GM19395 (cell line): ENCODE results near the gene OSGEP.
"Not testable (repeated sequence)": the region's sequence is repeated elsewhere in the genome, so short reads cannot be mapped to it uniquely, and the experiment has no call there.

Experiments
- ATAC-seq: cut with Tn5 transposase; IDR thresholded peaks from one replicate; pipeline ENCODE4 v1.9.1; 2021; ENCODE audit warnings: mild to moderate bottlenecking, moderate library complexity; ENCODE audit not compliant: unreplicated experiment

Gene OSGEP

DNA sequence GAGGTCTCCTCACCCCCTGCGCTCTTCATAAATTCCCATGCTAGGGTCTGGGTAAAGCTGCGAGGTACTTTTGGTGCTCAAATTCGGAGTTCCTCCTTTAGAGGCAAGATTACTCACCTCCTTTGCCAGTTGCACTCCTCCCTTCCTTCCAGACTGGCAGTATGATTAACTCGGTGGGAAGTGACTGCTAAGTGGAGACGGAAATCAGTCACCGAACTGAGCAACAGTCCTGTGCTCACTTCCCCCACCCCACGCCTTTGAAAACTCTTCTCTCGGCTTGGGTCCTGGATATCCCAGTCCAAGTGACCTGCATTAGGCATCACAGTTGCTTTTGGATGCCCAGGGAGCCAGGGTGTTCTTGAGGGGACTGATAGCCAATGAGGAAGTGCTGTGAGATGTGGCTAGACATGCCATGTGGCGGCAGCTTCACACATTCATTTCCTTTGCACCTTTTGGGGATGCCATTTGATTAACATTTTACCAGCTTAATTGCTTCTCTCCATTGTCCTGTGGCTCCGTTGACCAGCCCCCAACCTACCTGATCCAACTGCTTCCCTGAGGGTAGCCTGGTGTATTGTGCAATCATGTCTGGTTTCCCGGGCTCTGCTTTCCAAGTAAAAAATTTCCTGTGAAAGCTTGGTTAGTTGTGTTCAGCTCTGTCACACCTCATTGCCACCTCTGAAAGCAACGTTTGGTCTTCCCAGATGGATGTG, 15.4 kb upstream of the OSGEP start:
- peak; percentile 43 for ATAC-seq

GRCh38 chr14:20469242-20469889, 14.8 kb upstream of the OSGEP start, which contains the start of gene PNP:
Gene PNP (plus strand): TSS chr14:20469406. CDS start chr14:20469525, 119 bp downstream.
- peak; percentile 94 for ATAC-seq

DNA sequence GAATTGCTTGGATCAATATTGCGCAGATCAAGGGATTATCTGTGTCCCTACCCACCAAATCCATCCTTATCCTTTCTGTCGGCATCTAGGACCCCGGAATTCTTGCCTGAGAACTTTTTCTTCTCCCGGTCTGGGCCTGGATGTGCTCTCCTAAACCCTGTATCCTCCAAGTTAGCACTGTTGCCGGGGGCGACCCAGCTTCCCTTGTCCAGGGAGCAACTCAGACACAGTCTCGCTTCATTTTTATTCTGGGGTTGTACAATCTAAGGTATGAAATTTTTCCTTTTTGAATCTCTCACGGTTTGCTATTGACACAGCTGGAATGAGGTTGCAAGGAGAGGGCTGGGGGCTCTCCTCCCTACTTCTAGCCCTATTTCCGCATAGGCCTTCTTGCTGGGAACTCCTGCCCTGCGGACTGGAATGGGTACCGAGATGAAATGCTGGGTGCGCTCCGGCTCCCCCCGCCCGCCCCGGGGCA, 14.2 kb upstream of the OSGEP start:
- ATAC-seq, result no peak

DNA sequence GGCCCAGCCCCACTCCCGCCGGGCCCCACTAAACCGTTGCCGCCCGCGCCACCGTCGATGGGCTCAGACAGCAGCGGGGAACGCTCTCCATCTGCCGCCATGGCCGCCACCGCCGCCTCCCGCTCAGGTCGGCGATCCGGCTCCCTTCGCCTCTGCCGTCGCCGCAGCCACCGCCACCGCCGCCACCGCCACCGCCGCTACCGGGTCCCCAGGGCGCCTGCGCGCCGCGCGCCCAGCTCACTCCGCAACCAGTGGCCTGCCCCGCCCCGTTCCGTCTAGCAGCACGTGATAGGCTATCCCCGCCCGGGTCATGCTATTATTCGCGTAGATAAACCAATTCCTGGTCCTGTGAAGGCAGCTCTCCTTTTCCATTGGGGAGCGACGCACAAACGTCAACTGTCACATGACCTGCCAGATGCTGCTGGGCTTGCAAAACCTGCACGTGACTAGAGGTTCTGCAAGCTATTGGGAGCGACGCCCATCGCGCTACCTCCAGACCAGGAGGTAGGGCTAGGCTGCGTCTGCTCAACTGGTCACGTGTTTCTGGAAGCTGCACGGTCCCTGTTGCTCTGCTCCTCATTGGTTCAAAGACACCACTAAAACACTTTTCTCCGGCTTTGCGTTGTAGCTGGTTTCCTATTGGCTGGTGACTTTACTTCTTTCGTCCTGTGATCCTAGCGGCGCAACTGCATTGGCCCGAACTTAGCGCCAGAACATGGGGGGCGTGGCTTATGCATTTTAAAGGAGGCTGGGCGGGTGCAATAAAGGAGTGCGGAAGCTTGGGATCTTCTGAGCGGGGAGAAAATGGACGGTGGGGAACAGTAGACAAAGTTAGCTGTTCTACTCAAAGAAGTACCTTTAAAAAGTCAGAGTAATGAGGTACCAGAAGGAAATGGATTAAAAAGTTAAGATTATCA, 6.9 kb upstream of the OSGEP start, which contains the start of gene PIP4P1:
PIP4P1 (minus strand) TSS at position 210 of the 917 bp plus-strand sequence; CDS start at position 101, 109 bp downstream.
- peak; percentile 95 for ATAC-seq

DNA sequence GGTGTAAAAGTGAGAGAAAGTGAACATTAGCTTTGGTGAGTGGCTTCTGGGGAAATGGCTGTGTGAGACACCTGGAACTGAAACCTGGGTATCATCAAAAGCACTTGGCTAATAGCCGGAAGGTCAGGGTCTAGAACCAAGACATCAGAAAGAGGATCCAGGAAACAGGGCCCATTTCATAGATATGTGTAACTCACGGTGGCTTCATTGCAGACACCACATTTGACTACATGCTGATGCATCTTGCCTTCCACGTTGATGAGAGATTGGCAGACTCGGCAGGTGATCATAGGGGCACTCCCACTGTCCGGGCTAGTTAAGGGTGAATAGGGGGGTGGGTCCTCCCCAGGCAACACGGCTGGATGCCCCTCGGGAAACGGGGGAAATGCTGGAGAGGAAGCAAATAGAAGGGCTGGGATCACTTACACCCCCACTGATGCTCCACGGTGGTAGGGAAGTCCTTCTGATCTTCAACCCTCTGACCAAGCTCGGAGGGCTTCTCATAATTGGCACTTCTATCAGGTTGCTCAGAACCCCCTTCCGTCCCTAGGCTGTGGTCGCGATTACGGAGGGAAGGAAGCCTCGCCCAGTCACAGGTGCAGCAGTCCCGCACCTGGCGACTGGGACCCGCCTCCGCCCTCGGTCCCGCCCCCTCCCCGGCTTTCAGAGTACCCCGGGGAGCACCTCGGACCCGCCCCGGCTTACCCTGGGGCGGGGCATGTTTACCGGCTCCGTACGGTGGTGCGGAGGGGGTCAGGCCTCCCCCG, 6.0 kb upstream of the OSGEP start:
- ATAC-seq, result peak; percentile 7

DNA sequence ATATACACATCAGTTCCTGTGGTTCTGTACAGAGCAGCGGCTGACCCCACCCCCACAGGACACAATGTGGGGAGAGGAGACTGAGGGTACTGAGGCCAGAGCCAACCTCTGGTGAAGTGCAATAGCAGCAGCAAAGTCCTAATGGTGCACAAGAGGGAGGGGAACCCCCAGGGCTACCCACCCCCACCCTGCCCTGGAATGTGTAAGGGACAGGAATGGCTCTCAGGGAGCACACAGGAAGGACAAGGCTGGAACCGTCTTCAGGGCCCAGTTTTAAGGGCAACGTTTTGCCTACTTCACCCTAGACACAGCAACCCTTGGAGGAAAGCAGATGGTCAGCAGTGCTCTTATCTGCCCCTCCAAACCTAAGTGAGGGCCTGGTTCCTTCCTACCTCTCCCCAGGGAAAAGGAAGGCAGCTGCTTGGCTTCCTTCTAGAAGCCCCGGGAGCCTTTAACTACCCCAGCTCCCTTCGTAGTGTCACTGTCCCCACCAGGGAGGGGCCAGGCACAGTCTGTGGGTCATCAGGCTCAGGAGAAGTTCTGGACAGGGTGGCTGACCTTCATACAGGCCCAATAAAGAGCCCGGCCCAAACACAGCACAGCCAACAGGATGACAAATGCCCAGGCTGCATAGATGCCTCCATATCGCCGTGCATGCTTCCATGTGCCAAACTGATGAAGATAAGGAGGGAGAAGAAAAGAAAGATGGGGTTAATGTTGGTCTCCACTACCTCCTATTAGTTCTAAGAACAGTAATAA, 3.6 kb upstream of the OSGEP start:
- no peak for ATAC-seq

GRCh38 chr14:20456971-20457370, 2.4 kb upstream of the OSGEP start:
- no peak for ATAC-seq

DNA sequence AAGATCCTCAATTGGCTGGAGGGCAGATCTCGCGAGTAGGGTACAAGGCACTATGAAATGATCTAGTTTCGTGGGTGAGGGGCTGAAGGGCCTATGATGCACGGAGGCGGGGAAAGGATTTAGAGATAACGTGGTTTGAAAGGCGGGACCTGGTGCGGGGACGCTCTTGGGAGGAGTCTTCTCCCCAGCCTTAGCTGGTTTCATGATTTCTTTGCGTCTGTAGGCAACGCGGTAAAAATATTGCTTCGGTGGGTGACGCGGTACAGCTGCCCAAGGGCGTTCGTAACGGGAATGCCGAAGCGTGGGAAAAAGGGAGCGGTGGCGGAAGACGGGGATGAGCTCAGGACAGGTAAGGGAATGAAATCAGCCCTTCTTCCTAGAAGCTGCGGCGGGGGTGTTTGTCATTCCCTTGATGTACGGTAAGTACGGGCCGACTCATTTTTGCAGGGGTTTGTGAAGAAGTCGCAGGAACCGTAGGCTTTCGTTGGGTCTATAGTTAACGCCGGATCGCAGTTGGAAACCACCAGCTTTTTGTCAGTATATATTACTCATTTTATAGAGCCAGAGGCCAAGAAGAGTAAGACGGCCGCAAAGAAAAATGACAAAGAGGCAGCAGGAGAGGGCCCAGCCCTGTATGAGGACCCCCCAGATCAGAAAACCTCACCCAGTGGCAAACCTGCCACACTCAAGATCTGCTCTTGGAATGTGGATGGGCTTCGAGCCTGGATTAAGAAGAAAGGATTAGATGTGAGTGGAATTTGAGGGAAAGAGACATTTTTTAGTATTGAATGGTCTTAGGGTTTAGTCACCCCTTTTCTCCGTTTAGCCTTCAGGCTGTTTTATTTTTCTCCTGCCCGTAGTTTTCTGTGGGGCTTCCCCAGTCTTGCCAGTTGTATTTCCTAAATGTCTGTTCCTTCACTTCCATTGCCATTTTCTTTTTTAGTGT, 1.0 kb upstream of the OSGEP start:
- peak; percentile 63 for ATAC-seq

- not testable (repeated sequence) for ATAC-seq
Observed at GRCh38 chr14:20452831-20453230, 1.8 kb downstream of the OSGEP start.

DNA sequence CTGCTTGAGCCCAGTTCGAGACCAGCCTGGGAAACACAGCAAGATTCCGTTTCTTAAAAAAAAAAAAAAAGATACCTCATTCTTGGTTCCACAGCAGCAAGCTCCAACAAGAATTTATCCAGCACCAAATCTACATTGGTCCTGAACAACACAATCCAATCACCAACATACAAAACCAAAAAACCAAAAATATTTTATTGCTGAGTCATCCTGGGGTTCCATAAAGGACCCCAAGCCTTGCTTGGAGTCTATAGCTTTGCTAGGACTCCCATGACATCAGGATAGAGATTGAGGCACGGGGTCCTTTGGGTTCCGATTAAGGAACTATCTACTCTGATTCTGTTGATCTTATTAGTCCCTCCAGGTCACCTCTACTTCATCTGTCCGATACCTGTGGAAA, 7.7 kb downstream of the OSGEP start:
- no peak for ATAC-seq

DNA sequence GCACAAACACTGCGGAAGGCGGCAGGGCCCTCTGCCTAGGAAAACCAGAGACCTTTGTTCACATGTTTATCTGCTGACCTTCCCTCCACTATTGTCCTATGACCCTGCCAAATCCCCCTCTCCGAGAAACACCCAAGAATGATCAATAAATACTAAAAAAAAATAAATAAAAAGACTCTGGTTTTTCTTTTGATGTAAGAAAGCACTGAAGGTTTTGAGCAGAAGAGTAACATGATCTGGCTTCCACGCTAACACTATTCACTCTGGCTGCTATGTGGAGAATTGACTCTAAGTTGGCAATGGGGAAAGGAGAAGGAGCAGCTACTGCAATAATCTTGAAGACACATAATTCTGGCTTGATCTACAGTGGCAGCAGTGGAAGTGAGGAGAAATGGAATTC, 11.0 kb downstream of the OSGEP start:
- ATAC-seq, result not testable (repeated sequence)

- no peak for ATAC-seq
Observed at GRCh38 chr14:20441461-20441860, 13.2 kb downstream of the OSGEP start.

DNA sequence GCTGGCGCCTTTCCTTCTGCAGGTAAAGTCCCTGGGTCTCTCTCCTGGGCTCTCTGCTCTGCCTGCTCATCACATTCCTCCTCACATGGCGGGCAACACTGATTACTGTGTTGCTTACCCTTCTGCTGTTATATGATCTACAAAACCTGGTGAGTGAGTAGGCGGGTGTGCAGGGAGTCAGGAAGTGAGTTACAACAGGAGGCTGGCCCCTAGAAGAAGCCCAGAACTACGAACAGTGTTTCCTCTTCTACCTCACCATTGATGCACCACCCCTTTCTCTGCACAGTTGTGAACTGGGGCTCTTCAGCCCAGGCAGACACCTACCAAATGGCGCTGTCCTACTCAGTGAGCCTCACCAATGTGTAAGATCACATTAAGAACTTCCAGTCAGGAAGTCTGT, 13.7 kb downstream of the OSGEP start:
- peak; percentile 67 for ATAC-seq

GRCh38 chr14:20440465-20440864, 14.1 kb downstream of the OSGEP start:
- no peak for ATAC-seq

DNA sequence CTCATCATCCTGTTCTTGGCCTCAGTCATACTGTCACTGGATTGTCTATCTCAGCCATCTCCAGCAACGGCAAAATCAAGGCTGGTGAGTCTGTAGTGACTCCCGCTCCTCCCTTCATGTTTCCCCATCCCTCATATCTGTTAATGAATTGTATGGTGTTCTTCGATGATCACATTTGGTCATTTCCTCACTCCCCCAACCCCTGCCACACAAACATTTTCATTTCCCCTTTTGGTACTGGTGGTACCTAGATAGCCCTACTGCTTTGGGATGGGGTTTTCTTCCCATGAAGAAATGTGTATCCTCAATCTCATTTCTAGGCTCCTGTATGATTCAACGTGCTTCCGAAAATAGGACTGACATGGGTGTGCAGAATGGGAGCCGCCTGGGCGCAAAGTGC, 15.9 kb downstream of the OSGEP start:
- ATAC-seq, result no peak

GRCh38 chr14:20436363-20436755, 18.3 kb downstream of the OSGEP start:
- ATAC-seq, result no peak

DNA sequence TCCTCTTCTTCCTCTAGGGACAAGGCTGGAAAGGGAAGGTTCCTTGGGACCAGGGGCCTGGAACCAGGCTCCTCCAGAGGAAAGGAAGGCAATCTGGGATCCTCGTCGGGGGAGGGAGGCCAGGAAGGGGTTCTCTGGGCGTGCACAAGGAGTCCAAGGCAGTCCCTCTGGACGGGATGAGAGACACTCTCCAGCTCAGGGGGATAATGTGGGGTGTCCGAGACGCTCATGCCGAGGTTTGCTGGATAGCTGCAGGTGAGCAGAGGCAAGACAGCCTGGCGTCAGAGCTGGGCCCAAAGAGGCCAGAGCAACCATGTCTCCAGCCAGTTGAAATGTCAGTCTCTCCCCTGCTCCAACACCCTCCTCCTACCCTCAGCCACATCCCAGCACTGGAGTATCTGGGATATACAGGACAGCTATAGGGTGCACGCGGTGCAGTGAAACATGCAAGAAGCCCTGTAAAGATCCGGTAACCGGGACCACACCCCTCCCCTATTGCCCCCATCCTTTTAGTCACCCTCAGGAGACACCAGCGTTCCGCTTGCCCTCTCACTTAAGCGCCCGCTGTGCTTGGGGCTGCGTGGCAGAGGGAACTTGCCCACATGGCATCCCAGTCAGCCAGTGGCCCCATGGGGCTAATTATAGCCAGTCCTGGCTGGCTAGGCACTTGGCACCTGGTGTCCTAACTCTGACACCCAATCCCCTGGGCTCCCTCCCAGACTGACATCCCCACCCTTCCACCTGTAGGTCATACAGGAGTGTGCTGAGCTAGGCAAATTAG, 18.8 kb downstream of the OSGEP start, which contains the start of gene KLHL33:
KLHL33 (minus strand) TSS at position 585 of the 781 bp plus-strand sequence; CDS start at position 230, 355 bp downstream.
- ATAC-seq, result no peak
